Tongue (tissue), 2 donors: ENCODE data around the gene ZBTB34. TPM values are rescaled to one million over a fixed set of nuclear protein-coding genes. Genes with fewer than 3 reads are reported as not detected.
"Not testable (repeated sequence)": the region's sequence is repeated elsewhere in the genome, so short reads cannot be mapped to it uniquely, and the experiment has no call there.

Experiments used
- DNase-seq: peaks from one replicate; pipeline ENCODE4 v3.0.0-alpha.2; 2015
- total RNA-seq: library from RNA; depleted of rRNA; stranded (reverse); fragments of >200 nt; gene quantifications from one replicate; pipeline ENCODE4 v1.2.3, GENCODE V29; 2014

ZBTB34 gene, protein sequence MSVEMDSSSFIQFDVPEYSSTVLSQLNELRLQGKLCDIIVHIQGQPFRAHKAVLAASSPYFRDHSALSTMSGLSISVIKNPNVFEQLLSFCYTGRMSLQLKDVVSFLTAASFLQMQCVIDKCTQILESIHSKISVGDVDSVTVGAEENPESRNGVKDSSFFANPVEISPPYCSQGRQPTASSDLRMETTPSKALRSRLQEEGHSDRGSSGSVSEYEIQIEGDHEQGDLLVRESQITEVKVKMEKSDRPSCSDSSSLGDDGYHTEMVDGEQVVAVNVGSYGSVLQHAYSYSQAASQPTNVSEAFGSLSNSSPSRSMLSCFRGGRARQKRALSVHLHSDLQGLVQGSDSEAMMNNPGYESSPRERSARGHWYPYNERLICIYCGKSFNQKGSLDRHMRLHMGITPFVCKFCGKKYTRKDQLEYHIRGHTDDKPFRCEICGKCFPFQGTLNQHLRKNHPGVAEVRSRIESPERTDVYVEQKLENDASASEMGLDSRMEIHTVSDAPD
- total RNA-seq = 17.6 TPM

DNA sequence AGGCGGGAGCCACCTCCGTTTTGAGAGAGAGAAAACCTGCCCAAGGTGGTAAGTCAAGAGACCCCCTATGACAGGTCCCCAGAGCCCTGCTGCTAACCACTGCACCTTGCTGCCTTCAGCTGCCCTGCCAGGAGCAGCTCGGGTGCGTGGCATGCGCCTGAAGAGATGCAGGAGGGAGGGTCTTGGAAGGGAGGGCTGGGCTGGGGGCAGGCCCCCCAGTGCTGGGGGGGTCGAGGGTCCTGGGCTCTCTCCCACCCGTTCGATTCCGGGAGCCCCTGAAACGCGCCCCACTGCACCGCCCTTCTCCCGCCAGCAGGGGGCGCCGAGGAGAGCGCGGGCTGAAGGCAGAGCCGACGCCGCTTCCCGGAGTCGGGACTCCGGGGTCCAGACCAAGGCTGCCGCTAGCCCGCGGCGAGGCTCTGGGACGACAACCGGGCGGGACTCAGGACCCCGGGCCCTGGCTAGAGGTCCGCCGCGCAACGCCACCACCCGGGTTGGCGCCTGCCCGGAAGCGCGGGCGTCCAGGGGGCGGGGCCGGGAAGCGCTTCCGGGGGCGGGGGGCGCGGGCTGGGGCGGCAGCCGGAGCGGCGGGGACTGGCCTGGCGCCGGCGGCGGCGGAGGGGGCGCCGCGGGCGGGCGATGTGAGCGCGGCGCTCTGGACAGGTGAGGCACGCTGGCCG, at the start of gene ZBTB34:
Gene ZBTB34 (plus strand): TSS at position 563 of the 680 bp plus-strand sequence. CDS start 18,761 bp downstream, outside the sequence.
- DNase-seq = peak; percentile 84

DNA sequence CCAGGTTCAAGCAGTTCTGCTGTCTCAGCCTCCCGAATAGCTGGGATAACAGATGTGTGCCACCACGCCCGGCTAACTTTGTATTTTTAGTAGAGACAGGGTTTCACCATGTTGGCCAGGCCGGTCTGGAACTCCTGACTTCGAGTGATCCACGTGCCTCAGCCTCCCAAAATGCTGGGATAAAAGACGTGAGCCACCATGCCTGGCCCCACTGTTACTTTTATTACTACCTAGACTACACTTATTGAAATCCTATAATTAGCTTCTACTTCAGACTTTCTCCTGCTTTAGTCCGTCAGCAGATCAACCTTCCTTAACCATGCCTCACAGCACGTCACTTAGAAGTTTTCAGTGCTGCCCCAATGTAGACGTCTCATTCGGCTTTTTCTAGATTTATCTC, 47.4 kb upstream of the ZBTB34 start:
- no peak for DNase-seq

DNA sequence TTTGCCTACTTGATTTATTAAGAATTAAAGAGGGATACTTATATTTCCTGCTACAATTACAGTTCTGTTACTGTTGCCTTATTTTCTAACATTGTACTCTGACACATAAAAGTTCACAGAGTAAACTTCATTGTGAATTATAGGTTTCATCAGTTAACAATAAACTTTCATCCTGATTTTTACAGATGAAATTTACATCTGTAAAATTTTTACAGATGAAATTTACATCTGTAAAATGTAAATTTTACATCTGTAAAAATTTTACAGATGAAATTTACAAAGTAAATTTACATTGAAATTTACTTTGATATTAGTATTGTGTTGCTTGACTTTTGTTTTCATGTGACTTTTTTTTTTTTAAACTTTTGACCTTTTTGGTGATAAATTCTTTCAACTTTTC, 46.3 kb upstream of the ZBTB34 start:
- DNase-seq = no peak

DNA sequence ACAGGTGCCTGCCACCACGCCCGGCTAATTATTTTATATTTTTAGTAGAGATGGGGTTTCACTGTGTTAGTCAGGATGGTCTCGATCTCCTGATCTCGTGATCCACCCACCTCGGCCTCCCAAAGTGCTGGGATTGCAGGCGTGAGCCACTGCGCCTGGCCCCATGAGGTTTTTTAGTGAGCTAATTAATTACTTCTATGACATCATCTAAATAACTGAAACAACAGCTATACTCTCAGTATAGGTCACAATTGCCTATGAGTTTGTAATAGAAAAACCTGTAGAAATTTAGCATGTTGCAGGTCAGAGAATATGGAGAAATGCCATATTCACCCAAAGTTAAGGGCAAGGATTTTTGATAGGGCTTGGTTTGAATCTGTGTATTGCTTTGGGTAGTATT, 42.8 kb upstream of the ZBTB34 start:
- not testable (repeated sequence) for DNase-seq

DNA sequence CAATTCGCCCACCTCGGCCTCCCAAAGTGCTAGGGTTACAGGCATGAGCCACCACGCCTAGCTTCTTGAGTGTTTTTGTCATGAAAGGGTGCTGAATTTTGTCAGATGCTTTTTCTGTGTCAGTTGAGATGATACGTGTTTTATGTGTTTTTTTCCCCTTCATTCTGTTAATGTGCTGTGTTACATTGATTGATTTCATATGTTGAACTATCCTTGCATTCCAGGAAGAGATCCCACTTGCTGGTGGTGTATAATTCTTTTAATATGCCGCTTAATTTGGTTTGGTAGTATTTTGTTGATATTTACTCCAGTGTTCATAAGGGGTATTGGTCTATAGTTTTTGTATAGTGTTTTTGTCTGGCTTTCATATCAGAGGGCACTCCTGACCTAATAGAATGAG, 42.0 kb upstream of the ZBTB34 start:
- DNase-seq = no peak

DNA sequence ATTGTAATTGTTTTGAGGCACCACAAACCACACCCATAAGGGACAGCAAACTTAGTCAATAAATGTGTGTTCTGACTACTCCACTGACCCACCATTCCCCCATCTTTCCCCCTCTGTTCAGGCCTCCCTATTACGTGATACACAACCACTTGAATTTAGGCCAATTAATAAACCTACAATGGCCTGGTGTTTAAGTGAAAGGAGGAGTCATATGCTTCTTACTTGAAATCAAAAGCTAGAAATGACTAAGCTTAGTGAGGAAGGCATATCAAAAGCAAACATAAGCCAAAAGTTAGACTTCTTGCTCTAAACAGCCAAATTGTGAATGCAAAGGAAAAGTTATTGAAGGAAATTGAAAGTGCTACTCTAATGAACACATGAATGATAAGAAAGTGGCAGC, 41.0 kb upstream of the ZBTB34 start:
- no peak for DNase-seq

DNA sequence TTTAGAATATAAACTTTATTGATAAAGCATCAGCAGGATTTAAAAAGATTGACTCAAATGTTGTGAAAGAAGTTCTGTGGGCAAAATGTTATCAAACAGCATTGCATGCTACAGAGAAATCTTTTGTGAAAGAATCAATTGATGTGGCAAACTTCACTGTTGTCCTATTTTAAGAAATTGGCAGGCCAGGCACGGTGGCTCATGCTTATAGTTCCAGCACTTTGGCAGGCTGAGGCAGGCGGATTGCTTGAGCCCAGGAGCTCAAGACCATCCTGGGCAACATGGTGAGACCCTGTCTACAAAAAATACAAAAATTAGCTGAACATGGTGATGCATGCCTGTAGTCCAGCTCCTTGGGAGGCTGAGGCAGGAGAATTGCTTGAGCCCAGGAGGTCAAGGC, 38.2 kb upstream of the ZBTB34 start:
- no peak for DNase-seq

DNA sequence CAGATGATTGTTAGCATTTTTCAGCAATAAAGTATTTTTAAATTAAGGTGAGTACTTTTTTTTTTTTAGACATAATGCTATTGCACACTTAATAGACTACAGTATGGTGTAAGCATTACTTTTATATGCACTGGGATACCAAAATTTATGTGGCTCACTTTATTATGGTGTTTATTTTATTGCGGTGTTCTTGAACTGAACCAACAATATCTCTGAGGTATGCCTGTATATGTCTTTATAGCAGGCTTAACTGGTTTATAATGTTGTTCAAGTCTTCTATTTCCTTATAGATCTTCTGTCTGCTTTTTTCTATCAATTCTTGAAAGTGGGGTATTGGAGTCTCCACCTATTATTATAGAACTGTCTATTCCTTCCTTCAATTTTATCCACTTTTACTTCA, 37.6 kb upstream of the ZBTB34 start:
- DNase-seq = no peak

DNA sequence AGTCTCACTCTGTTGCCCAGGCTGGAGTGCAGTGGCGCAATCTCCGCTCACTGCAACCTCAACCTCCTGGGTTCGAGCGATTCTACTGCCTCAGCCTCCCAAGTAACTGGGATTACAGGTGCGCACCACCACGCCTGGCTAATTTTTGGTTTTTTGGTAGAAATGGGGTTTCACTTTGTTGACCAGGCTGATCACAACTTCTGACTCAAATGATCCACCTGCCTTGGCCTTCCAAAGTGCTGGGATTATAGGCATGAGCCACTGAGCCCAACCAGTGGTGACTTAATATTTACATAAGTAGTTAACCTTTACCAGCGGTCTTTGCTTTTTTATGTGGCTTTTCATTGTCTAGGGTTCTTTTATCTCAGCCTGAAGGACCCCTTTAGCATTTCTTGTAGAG, 36.4 kb upstream of the ZBTB34 start:
- not testable (repeated sequence) for DNase-seq

DNA sequence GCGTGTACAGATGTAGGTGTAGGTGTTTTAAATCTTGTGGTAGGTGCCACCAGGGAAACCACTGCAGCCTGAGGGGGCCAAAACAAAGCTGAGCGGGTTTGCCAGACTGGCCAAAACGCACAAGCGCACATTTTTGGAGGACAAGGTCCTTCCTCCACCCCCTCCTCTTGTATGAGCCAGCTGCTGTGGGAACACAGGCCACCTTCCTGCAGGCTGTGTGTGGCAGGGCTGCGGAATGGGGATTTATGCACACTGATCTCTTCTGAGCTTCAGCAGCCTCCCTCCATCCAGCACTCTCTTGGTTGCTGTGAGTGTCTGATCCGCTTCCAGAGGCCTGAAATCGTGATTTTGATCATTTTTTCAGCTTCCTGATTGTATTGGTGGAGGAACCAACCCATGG, 33.2 kb upstream of the ZBTB34 start:
- no peak for DNase-seq

DNA sequence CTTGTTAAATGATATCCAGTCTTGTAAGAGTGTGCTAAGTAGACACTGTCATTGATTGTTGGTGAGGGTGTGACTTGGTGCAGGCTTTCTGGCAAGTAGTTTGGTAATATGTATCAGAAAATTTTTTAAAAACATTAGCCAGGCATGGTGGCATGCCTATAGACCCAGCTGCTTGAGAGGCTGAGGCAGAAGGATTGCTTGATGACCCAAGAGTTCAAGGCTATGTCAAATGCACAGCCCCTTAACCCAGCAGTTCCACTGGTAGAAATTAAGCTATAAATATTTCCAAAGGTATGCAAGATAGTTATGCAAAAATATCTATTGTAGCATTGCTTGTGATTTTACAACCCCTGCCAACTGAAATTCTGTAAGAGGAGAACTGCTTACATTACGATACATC, 31.4 kb upstream of the ZBTB34 start:
- no peak for DNase-seq

DNA sequence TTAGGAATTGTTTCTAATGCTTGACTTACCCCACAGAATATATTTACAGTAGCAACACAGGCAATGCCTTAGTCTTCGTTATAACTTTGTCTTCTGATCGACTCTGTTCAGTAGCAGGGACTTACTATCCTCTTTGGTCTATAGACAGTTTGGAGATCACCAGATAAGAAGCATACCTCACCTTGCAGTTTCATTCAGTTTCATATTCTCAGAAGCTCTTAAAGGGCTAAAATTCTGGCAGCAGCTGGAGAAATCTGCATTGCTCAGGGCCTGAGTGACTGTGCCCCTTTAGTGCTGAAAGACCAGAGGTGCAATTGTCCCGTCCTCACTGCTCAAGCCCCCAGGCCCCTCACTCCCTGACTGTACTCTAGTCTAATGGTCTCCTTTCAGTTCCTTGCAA, 29.6 kb upstream of the ZBTB34 start:
- no peak for DNase-seq

DNA sequence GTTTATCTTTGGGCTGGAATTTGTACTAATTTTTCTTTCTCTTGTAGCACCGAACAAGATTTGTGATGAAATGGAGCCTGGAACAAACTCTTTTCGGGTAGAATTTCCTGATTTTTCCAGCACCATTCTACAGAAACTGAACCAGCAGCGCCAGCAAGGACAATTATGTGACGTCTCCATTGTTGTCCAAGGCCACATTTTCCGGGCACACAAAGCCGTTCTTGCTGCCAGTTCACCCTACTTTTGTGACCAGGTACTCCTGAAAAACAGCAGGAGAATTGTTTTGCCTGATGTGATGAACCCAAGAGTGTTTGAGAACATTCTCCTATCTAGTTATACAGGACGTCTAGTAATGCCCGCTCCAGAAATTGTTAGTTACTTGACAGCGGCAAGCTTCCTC, 28.0 kb upstream of the ZBTB34 start:
- no peak for DNase-seq

DNA sequence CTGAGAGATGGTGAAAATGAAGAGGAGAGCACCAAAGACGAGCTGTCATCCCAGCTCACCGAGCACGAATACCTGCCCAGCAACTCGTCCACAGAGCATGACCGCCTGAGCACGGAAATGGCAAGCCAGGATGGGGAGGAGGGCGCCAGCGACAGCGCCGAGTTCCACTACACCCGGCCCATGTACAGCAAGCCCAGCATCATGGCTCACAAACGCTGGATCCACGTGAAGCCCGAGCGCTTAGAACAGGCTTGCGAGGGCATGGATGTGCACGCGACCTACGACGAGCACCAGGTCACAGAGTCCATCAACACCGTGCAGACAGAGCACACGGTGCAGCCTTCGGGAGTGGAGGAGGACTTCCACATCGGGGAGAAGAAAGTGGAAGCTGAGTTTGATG, 27.4 kb upstream of the ZBTB34 start:
- no peak for DNase-seq

DNA sequence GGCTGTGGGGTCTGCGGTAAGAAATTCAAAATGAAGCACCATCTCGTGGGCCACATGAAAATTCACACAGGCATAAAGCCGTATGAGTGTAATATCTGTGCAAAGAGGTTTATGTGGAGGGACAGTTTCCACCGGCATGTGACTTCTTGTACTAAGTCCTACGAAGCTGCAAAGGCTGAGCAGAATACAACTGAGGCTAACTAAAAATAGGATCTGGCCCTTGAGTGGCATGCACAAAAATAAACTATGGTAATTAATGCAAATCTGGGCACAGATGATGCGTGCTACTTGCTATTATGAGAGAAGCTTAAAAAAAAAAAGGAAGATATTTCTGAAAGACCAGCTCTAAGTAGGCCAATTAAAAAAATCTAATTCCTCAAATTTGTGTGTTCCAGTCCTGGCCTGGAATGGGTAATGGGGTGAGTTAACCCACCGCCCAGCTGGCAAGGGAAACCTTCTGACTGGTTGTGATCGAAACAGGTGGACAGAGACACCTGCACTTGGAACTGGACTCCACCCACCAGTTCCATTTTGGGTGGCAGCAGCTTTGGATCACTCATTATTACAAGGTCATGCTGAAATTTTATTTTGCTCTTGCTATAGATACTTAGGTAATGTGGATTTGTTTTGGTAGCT, 26.6 kb upstream of the ZBTB34 start:
- DNase-seq = no peak

DNA sequence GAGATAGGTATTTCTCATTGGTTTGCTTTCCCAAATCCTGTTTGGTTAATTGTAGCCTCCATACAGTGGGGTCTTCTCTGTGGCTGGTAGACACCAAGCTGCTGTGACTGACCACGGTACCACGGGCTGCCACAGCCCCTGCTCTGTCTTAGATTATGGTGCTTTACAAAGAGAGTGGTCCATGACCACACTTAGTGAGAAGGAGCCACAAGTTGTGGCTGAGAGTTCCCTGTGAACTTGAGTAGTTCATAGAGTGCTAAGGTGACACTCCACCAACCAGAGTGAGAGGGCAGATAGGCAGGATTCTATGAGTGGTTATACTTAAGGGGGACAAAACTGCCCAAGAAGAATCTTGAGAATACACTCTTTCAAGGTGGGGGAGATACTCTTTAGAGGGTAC, 25.8 kb upstream of the ZBTB34 start:
- no peak for DNase-seq

DNA sequence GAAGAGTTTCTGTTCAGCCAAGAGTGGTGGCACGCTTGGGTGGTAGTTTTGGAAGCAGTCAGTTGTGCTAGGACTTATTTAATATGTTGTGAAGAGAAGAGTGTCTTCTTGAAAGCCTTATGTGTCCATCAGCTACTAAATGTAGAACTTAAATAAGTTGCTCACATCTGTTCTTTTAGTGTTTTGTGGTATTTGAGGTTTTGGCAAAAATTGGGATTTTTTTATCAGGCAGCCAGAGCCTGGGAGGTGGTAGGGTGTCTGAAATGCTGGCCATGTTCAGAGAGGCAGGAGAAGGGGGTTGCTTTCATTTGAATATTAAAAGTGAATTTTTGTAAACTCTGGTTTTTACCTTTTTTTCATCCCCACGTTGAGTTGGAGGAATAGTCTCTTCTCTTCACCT, 24.2 kb upstream of the ZBTB34 start:
- DNase-seq = no peak

DNA sequence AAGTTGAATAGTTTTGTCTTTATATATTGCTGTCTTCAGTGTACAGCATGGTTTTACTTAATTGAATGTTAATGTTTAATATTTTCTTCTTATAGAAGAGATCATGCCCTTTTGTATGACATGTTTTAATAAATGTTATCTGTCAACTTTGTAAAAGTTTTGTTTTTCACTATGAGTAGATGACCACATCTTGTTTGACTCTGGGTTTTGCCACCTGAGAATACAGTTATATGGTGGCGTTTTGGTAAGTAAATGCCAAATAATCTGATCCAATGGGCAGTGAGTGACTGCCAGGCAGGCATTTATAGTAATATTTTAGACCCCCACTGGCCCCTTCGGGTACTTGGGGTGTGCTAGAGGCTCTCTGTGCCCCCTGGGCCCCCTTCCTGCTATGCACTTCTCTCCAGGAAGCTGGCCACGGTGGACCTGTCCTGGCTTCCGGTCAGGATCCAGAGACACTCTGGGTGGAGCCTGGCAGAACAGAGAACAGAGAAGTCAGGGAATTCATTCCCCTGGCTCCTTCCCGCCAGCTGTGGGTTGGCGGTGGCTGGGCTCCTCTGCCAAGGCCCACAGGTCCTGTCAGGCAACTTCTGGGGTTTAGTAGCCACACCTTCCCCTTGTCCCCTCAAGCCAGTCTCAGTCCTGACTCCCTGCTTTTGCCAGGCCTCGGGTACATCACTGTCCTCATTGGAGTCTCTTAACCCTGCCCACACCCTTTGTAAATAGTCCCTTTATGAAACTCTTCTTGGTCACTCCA, 22.2 kb upstream of the ZBTB34 start:
- no peak for DNase-seq

DNA sequence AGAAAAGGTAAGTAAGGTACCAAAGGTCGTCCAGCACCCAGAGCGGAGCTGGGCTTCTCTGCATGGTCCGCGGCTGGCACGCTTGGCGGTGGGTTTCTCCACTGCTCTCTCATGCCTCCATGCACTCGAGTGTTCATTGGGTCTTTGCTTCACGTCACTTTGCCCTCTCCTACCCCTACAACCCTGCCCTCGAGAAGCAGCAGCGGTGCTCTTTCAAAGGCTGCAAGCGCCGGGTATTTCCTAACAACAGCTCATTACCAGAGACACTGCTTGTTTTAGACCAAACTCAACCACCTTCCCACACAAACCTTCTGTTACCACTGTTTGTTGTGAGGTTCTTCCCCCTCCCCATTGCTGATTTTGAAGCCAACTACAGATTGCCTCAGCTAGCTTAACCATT, 21.5 kb upstream of the ZBTB34 start:
- no peak for DNase-seq

DNA sequence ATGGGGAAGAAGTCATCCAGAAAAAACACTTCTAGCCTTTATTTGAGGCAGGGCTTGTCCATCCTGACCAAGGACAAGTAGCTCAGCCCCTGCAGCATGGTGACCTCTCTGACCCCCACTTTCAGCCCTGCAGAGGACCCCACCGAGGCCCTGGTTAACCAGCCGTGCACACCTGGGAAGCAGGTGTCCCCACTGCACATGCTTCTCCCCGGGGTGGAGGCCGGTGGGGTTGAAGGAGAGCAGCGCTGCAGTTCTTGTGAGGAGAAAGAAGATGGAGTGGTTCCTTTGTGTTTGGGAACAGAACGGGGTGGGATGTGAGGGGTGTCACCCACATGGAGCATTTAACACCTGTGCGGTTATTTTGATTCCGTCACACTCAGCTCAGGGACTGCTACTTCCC, 21.1 kb upstream of the ZBTB34 start:
- no peak for DNase-seq

DNA sequence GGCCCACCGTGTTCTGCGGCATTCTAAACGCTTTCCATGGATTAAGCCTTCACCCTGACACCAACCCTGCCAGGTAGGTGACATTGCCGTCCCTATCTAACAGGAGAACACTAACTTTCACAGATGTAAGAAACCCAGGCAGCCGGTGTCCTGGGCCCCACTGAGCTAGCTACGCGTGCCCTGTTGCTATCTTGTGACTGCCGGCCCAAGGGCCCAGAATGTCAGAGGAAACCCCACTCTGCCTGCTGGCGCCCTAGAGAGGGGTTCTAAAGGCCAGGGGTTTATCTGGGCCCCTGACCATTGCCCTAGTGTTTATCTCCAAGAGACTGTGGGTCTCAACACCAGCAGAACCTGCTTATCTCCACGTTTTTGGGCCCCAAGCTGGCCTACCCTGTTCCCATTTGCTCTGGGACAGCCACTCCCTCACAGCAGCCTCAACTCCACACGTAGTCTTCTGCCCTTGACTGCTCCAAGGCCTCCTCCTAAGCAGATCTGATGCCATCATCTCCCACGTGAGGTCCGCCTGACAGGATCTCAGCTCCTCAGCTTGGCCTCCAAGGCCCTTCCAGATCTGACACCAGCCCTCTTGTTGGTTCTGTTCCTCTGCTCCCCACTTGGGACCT, 18.1 kb upstream of the ZBTB34 start:
- no peak for DNase-seq
